Thymus (tissue), 11 donors: ENCODE measurements around the gene PIK3R1. TPM values are rescaled to one million over a fixed set of nuclear protein-coding genes. Genes with fewer than 3 reads are reported as not detected.

Experiments
- DNase-seq, 9 donors: peaks; one replicate each; pipeline ENCODE4 v3.0.0-alpha.2; 2013; ENCODE audit warnings: low spot score in 9 of 9, low read depth in 6 of 9, missing footprints in 1 of 9
- H3K27ac ChIP-seq, 2 donors: one replicate each; pipeline ENCODE4 v1.5.1; 2013; ENCODE audit warnings: control low read depth in 1 of 2, low read depth in 1 of 2, low read length in 1 of 2, mild to moderate bottlenecking in 1 of 2, moderate library complexity in 1 of 2
- H3K27me3 ChIP-seq, 2 donors: one replicate each; pipeline ENCODE4 v1.5.1; 2013; ENCODE audit warnings: low read length in 1 of 2; ENCODE audit not compliant: control insufficient read depth in 2 of 2, insufficient read depth in 1 of 2
- H3K36me3 ChIP-seq, 2 donors: one replicate each; pipeline ENCODE4 v1.5.1; 2013; ENCODE audit warnings: low read length in 1 of 2, mild to moderate bottlenecking in 1 of 2, moderate library complexity in 1 of 2; ENCODE audit not compliant: control insufficient read depth in 2 of 2, insufficient read depth in 2 of 2
- H3K4me1 ChIP-seq, 2 donors: one replicate each; pipeline ENCODE4 v1.5.1; 2013; ENCODE audit warnings: low read length in 2 of 2; ENCODE audit not compliant: control insufficient read depth in 2 of 2, insufficient read depth in 2 of 2
- H3K4me3 ChIP-seq, 2 donors: one replicate each; pipeline ENCODE4 v1.5.1; 2013; ENCODE audit warnings: low read length in 2 of 2, control low read depth in 1 of 2, mild to moderate bottlenecking in 1 of 2
- H3K9me3 ChIP-seq, 2 donors: one replicate each; pipeline ENCODE4 v1.5.1; 2013; ENCODE audit warnings: low read length in 1 of 2, mild to moderate bottlenecking in 1 of 2; ENCODE audit not compliant: control insufficient read depth in 2 of 2, insufficient read depth in 1 of 2
- WGBS: extraction: QIAGEN DNeasy Blood & Tissue Kit; methylation state at CpG from one replicate; pipeline ENCODE4 v1.1.7; 2013; 5-methylcytosine and 5-hydroxymethylcytosine counted together
- polyA plus RNA-seq: library from polyadenylated mRNA; stranded (reverse); fragments of 200-250 nt; gene quantifications from one replicate; pipeline ENCODE4 v1.2.3, GENCODE V29; 2013
- total RNA-seq: library from RNA; stranded (reverse); fragments of 120-200 nt; gene quantifications from one replicate; pipeline ENCODE4 v1.2.4, GENCODE V29; 2013
- donor health status: healthy.

PIK3R1 gene
- total and polyA plus RNA-seq, 2 donors = 33.7 to 61.8 TPM

- WGBS = 3% methylated on average over 37 of the region's 37 CpGs
- H3K4me1 ChIP-seq = peaks cover 6 to 13% of the 10 kb centered on the region in 2 donors
- peak overlapping the region; percentile 81 to 87 for H3K4me3 ChIP-seq
- no peaks in the 10 kb centered on the region for H3K27me3 ChIP-seq
- DNase-seq = peak in 2 of 9 donors; percentile 17 to 32
- H3K36me3 ChIP-seq = no peaks in the 10 kb centered on the region
- H3K9me3 ChIP-seq = peaks cover 4 to 14% of the 10 kb centered on the region in 2 donors
- H3K27ac ChIP-seq = peak overlapping the region; percentile 94 to 97
Measured at GRCh38 chr5:68214482-68215207, 911 bp upstream of the PIK3R1 start.

- peaks cover 5% of the 10 kb centered on the region in 2 donors for H3K36me3 ChIP-seq
- WGBS = under 1% methylated on average over 38 of the region's 38 CpGs
- peak overlapping the region; percentile 83 to 87 for H3K4me3 ChIP-seq
- H3K4me1 ChIP-seq = peaks cover 6 to 13% of the 10 kb centered on the region in 2 donors
- peak in 3 of 9 donors; percentile 70 to 92 (median 70) for DNase-seq
- peaks cover under 1 to 9% of the 10 kb centered on the region in 2 donors for H3K9me3 ChIP-seq
- no peaks in the 10 kb centered on the region for H3K27me3 ChIP-seq
- peak overlapping the region; percentile 97 to 98 for H3K27ac ChIP-seq
Measured at GRCh38 chr5:68215898-68216244, 315 bp downstream of the PIK3R1 start.

GRCh38 chr5:68216245-68217046 is 890 bp downstream of the PIK3R1 start:
- Histone ChIP-seq H3K9me3 (peaks cover 0 to 8% of the 10 kb centered on the region in 2 donors), H3K27ac (peak overlapping the region; percentile 97 to 98), H3K4me1 (peaks cover 6 to 13% of the 10 kb centered on the region in 2 donors), H3K27me3 (no peaks in the 10 kb centered on the region), H3K4me3 (peak overlapping the region; percentile 83 to 87), H3K36me3 (peaks cover 5% of the 10 kb centered on the region in 2 donors)
- peak; percentile 57 to 89 (median 75) for DNase-seq
- WGBS = under 1% methylated on average over 49 of the region's 49 CpGs

GRCh38 chr5:68217047-68217355 is 1.4 kb downstream of the PIK3R1 start:
- H3K9me3 ChIP-seq = peaks cover 0 to 8% of the 10 kb centered on the region in 2 donors

GRCh38 chr5:68217528-68217927 is 2.0 kb downstream of the PIK3R1 start:
- WGBS = 12% methylated on average over 5 of the region's 5 CpGs
- Histone ChIP-seq H3K27ac (no peak overlapping the region), H3K27me3 (no peaks in the 10 kb centered on the region), H3K4me1 (peaks cover 7 to 17% of the 10 kb centered on the region in 2 donors), H3K36me3 (peaks cover 5% of the 10 kb centered on the region in 2 donors), H3K4me3 (peak overlapping the region; percentile 83 to 87), H3K9me3 (peaks cover 0 to 8% of the 10 kb centered on the region in 2 donors)
- DNase-seq = peak in 1 of 9 donors; percentile 19

More at GRCh38 chr5:68217047-68217355, 1.4 kb downstream of the PIK3R1 start:
- 2% methylated on average over 3 of the region's 3 CpGs for WGBS
- Histone ChIP-seq H3K4me1 (peaks cover 6 to 13% of the 10 kb centered on the region in 2 donors), H3K27ac (peak overlapping the region; percentile 97 to 98), H3K36me3 (peaks cover 5% of the 10 kb centered on the region in 2 donors), H3K4me3 (peak overlapping the region; percentile 83 to 87), H3K27me3 (no peaks in the 10 kb centered on the region)
- peak in 1 of 9 donors; percentile 57 for DNase-seq

GRCh38 chr5:68219161-68219816 is 3.7 kb downstream of the PIK3R1 start:
- WGBS = 91% methylated on average over 3 of the region's 3 CpGs
- H3K4me1 ChIP-seq = peaks cover 16 to 25% of the 10 kb centered on the region in 2 donors
- DNase-seq = no peak
- H3K4me3 ChIP-seq = no peak overlapping the region
- peaks cover 0 to 8% of the 10 kb centered on the region in 2 donors for H3K9me3 ChIP-seq
- peaks cover 5% of the 10 kb centered on the region in 2 donors for H3K36me3 ChIP-seq
- no peak overlapping the region for H3K27ac ChIP-seq
- H3K27me3 ChIP-seq = no peaks in the 10 kb centered on the region

GRCh38 chr5:68220260-68220659 is 4.7 kb downstream of the PIK3R1 start:
- peaks cover 0 to 8% of the 10 kb centered on the region in 2 donors for H3K9me3 ChIP-seq
- H3K36me3 ChIP-seq = peaks cover 5 to 6% of the 10 kb centered on the region in 2 donors
- WGBS = 91% methylated on average over 7 of the region's 7 CpGs
- H3K4me1 ChIP-seq = peaks cover 18 to 21% of the 10 kb centered on the region in 2 donors
- DNase-seq = no peak
- H3K4me3 ChIP-seq = no peak overlapping the region
- H3K27me3 ChIP-seq = no peaks in the 10 kb centered on the region
- H3K27ac ChIP-seq = no peak overlapping the region

GRCh38 chr5:68220914-68221313 is 5.4 kb downstream of the PIK3R1 start:
- peaks cover 7 to 9% of the 10 kb centered on the region in 2 donors for H3K36me3 ChIP-seq
- DNase-seq = no peak
- no peak overlapping the region for H3K4me3 ChIP-seq
- peaks cover 21 to 24% of the 10 kb centered on the region in 2 donors for H3K4me1 ChIP-seq
- no peak overlapping the region for H3K27ac ChIP-seq
- peaks cover 0 to 8% of the 10 kb centered on the region in 2 donors for H3K9me3 ChIP-seq
- H3K27me3 ChIP-seq = no peaks in the 10 kb centered on the region
- WGBS = 93% methylated on average over 2 of the region's 2 CpGs
